ENCODE measurements around the gene GFER. TPM values are rescaled to one million over a fixed set of nuclear protein-coding genes. Genes with fewer than 3 reads are reported as not detected.
A peak's percentile ranks its signal among the peaks of the same experiment; 100 is the strongest.
"Not testable (repeated sequence)": the region's sequence is repeated elsewhere in the genome, so short reads cannot be mapped to it uniquely, and the experiment has no call there.

GFER gene
- total RNA-seq, 1 experiment from 2014 or later = 33.9 TPM

DNA sequence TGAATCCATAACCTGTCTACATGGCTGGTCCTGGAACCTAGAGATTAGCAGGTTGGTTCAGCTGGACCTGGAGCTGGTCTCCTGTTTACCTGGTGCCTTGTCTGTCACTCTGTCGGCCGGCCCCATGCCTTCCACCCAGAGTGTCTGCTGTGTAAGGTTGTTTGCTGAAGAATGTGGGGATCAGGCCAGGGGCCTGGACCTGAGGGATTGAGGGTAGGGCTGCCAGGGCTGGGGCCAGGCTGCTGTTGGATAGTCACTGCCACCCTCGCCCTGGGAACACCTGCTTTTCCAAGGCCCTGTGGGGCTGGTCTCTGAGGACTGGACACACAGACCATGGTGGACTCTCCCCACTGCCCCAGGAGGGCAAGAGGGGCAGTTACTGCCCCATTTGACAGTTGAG, 44.2 kb downstream of the GFER start:
- DNase-seq (ENCODE audit: low read depth, low spot score) = no peak
- in situ Hi-C loops (cut with HindIII; ENCODE audit: low pct_unique_long_range_greater_than_20kb, low sequenced_read_pairs) = no loop called here

DNA sequence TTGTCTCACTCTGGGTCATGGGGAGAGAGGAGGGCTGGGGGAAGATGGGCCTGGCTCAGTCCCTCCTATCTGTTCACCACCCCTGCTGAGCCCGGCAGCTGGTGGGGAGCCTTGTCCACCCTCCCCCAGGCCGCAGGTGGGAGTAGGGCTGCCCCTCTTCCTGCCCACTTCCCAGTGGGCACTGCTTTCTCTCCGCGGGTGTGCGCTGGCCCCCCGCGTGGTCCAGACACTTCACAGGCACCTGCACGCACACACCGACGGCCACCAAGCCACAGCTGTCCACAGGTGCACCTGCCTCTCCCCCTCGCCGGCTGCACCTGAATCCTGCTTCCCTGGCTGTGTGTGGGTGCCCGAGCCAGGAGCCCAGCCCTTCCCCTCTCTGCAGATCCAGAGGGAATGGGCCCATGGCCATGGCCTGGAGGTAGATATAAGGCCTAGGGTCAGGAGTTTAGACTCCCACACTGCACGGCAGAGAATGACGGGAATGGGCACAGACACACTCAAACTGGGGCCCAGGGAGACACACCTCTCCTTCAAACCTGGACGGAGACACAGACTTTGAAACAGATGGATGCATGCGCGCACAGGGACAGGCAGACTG, 44.7 kb downstream of the GFER start:
- DNase-seq (ENCODE audit: low read depth, low spot score) = no peak
- in situ Hi-C loops (cut with HindIII; ENCODE audit: low pct_unique_long_range_greater_than_20kb, low sequenced_read_pairs) = no loop called here

DNA sequence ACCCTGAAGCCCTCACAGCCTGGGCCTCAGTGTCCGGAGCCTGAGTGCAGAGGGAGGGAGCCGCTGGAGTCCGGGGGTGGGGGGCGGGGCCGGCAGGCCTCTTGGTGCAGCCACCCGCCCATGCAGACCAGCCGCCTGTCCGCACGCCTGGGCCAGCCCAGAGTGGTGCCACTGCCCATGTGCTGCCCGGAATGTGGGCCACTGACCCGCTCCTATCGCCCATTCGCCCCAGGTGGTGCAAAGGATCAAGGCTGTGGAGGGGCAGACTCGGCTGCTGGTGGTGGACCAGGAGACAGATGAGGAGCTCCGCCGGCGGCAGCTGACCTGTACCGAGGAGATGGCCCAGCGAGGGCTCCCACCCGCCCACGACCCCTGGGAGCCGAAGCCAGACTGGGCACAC, 45.4 kb downstream of the GFER start:
- no peak for DNase-seq (ENCODE audit: low read depth, low spot score)
- in situ Hi-C loops (cut with HindIII; ENCODE audit: low pct_unique_long_range_greater_than_20kb, low sequenced_read_pairs) = no loop called here

DNA sequence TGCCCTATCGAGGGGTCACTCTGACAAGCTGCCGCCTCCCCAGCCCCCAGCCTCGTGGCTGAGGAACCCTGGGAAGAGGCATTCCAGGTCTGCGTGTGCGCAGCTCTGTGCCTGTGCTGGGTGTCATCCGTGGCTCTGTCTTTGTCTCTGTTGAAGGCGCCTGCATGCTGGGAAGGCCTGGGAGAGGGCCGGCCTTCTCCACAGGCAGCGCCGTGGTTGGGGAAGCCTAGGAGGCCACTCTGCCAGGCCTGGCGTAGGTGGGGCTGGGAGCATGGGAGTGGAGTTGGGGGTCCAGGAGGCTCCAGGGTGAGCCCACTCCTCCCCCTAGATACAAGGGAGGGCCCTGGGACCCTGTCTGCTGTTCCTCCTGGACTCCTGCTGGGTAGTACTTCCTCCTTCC, 46.0 kb downstream of the GFER start:
- no peak for DNase-seq (ENCODE audit: low read depth, low spot score)
- in situ Hi-C loops (cut with HindIII; ENCODE audit: low pct_unique_long_range_greater_than_20kb, low sequenced_read_pairs) = no loop called here

DNA sequence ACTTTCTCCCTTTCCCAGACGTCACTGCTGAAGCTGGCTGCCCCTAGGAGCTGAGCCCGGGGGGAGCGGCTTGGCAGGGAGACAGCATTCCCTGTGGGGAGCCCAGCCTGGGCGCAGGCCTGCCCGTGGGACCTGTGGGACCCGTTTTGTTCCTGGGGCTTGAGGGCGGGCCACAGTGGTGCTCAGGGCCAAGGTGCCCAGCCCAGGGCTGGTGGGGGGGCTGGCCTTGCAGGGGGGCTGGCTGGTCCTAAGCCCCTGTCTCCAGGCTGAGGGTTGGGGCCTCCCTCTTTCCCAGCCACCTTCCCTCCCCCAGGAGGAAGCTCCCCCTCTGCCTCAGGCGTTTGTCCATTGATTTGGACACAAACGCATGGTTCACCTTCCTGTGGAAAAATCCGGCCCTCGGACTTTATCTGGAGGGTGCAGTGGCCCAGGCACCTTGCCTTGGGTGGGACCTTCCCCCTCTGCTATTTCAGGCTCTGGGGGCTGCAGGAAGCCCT, 47.1 kb downstream of the GFER start:
- in situ Hi-C loops (cut with HindIII; ENCODE audit: low pct_unique_long_range_greater_than_20kb, low sequenced_read_pairs) = no loop called here
- no peak for DNase-seq (ENCODE audit: low read depth, low spot score)

DNA sequence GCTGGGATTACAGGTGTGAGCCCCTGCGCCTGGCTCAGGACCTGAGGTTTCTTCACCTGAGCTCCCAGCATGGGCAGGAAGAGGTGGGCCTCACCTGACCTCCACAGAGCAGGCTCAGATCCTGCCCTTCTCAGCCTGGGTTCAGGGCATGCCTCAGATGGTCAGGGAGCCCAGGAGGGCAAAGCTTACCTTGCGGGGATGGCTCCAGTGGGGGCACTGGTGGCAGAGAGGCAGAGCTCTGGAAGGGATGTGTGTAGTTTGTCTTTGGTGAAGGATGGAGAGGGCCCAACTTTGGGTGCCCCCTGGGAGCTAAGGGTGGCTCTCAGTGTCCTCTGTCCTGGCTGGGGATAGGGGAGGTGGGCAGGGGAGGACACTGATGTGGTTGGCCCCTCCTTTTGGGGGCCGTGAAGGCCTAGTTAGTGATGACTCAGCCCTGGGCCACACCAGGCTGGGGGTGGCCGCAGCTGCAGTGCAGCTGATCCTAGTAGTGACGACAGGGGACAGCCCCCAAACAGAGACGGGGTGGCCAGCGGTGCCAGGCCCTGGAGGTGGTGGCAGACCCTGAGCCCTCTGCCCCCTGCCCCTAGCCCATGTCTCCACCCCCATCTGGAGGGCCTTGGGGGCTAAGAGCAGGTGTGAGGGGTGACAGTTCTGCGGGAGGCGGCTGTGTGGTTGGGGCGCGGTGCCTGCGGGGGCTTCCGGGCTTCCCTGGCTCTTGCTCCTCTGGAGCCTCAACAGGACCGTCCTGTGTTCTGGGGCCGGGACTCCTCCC, 48.5 kb downstream of the GFER start:
- DNase-seq (ENCODE audit: low read depth, low spot score) = no peak
- in situ Hi-C loops (cut with HindIII; ENCODE audit: low pct_unique_long_range_greater_than_20kb, low sequenced_read_pairs) = no loop called here

DNA sequence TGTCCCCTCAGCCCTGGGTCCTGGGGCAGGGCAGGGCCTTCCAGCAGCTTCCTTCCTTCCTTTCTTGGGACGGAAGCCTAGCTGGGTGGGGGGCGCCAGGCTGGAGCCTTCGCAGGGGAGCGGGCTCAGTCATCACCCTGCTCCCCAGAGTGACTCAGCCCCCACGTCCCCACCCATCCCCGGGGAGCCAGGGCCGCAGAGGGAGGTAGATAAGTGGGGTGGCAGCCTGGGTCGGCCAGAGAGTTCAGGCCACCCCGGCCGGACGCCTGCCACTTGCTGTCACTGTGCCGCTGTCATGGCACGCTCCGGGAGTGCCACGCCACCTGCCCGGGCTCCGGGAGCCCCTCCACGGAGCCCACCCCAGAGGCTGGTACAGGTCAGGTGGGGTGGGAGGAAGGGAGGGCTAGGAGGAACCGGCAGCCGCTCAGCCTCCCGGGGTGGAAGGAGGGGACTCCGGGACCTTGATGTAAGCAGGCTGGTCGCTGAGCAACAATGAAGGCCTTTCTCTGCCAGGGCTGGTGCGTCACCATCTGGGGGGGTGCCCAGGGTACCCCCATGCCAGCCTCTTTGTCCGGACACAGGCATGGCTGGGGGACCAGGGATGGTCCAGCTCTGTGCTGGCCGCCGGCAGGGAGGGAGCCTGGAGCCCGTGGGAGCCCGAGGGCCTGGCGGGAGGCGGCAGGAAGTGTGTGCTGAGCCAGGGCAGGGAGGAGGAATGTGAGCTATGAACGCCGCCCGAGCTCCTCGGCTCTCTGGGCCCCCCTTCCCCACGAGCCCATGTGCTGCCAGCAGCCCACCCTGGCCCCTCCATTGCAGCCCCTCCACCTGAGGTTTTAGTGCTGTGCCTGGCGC, 49.3 kb downstream of the GFER start:
- in situ Hi-C loops (cut with HindIII; ENCODE audit: low pct_unique_long_range_greater_than_20kb, low sequenced_read_pairs) = no loop called here
- DNase-seq (ENCODE audit: low read depth, low spot score) = peak; percentile 4

DNA sequence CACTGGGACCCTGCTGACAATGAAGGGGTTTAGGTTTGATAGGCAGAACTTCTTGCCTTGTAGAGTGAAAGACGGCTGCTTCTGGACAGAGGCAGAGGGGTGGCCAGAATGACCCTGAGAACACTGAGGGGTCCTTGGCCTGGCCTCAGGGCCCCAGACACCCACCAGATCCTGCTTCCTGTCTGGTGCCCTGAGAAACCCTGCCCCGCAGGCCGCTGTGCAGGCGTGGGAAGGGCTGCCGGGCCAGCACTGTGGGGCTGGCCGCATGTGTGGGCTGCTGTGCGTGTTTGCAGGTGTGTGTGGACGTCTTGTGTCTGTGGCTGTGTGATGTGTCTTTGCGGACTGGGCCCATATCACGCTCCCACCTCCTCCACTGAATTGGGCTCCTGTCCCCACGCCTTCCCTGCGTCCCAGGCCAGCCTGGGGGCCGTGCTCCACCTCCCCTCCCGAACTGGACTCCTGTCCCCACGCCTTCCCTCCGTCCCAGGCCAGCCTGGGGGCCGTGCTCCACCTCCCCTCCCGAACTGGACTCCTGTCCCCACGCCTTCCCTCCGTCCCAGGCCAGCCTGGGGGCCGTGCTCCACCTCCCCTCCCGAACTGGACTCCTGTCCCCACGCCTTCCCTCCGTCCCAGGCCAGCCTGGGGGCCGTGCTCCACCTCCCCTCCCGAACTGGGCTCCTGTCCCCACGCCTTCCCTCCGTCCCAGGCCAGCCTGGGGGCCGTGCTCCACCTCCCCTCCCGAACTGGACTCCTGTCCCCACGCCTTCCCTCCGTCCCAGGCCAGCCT, 50.1 kb downstream of the GFER start:
- DNase-seq (ENCODE audit: low read depth, low spot score); in situ Hi-C loops (cut with HindIII; ENCODE audit: low pct_unique_long_range_greater_than_20kb, low sequenced_read_pairs): not testable (repeated sequence)

DNA sequence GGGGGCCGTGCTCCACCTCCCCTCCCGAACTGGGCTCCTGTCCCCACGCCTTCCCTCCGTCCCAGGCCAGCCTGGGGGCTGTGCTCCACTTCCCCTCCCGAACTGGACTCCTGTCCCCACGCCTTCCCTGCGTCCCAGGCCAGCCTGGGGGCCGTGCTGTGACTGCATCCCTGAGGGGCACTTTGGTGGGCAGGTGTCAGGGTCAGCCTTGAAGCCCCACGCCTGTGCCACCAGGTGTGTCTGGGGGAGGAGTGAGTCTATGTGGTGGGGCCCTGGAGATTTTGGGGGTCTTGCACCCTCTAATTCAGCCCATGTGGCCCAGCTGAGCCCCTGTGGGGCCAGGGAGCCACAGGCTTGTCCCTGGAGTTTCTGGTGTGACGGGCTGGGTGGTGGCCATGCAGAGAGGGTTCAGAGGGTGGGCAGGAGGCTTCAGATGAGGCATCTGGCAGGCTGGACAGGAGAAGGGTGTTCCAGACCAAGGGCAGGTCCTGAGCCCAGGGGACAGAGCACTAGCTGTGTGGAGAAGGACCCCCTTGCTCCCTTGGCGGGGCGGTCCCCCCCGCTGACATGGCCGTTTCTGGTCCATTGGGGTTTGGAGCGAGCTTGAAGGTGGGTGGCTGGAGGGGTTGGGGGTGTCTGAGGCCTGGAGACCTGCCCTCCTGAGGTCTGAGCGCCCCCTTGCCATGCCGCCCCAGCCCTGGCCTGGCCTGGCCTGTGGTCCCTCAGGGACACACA, 50.9 kb downstream of the GFER start:
- no peak for DNase-seq (ENCODE audit: low read depth, low spot score)
- in situ Hi-C loops (cut with HindIII; ENCODE audit: low pct_unique_long_range_greater_than_20kb, low sequenced_read_pairs) = no loop called here

DNA sequence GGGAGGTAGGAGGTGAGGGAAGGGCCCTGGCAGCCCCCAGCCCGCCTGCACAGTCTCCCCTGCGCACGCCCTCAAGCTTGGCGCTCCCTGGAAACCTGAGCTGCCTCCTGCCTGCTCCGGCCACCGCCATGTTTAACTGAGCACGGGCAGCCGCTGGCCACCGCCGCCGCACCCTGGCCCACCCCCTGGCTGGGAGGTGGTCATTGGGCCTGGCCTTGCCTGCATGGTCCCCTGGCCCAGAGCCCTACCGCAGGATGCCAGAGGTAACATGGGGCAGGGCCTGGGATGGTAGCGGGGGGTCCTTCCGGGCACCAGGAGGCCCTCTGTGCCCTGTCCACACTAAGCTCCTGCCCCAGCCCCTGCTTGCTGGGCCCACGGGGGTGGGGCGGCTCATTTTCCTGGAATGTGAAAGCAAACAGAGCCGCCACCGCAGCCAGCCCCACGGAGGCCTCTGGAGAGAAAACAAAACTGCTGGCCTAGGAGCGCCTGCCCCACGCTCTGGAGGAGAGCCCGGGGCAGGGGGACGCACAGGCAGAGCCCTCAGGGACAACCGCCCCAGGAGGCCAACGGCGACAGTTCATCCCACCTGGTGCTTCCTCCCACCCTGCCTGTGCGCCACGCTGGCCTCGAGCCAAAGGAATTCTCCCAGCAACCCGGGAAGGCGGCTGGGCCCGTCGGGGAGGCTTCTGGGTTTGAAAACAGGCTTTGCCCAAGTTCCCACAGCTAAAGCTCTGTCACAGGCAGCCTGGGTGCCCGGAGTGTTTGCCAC, 51.6 kb downstream of the GFER start:
- in situ Hi-C loops (cut with HindIII; ENCODE audit: low pct_unique_long_range_greater_than_20kb, low sequenced_read_pairs) = no loop called here
- no peak for DNase-seq (ENCODE audit: low read depth, low spot score)

DNA sequence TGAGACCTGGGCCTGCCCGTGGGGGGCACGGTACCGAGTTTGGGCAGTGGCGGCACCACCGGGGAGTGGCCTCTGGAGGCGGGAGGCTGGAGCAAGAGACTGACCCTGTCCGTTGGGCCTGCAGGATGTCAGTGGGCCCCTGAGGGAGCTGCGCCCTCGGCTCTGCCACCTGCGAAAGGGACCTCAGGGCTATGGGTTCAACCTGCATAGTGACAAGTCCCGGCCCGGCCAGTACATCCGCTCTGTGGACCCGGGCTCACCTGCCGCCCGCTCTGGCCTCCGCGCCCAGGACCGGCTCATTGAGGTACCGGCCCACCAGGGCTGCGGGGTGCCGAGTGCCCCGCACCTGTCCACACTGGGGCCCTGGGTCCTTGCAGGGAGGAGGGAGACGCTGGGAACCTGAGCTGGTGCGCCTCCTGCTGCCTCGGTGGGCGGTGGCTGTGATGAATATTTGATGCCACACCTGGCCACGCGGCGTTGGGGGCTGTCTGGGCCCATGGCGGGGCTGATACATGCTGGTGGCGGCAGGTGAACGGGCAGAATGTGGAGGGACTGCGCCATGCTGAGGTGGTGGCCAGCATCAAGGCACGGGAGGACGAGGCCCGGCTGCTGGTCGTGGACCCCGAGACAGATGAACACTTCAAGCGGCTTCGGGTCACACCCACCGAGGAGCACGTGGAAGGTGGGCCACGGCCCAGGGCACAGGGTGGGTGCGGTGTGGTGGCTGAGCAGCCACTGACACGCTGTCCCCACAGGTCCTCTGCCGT, 52.4 kb downstream of the GFER start:
- DNase-seq (ENCODE audit: low read depth, low spot score) = no peak
- in situ Hi-C loops (cut with HindIII; ENCODE audit: low pct_unique_long_range_greater_than_20kb, low sequenced_read_pairs) = no loop called here

DNA sequence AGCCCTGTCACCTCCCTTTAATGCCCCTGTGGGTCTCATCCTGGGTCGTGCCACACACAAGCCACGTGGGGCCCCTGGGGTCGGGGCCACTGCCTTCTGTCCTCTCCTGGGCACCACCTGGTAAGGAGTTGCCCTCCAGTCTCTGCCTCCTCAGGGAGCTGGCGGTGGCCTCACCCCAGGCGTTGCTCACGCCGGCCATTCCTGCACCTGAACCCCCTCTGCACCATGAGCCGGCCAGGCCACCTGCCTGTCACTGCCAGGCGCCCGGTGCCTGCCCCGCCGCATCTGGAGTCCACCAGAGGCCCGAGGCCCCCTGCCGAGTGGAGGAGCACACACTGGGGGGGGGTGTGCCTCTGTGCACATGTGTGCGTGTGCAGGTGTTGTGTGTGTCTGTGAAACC, 53.1 kb downstream of the GFER start:
- no peak for DNase-seq (ENCODE audit: low read depth, low spot score)

More for the DNA sequence above, 53.1 kb downstream of the GFER start:
- in situ Hi-C loops (cut with HindIII; ENCODE audit: low pct_unique_long_range_greater_than_20kb, low sequenced_read_pairs) = no loop called here
